KMS-11 (cell line): Measurements from ENCODE around the gene IFNAR2.
"Not testable (repeated sequence)": the region's sequence is repeated elsewhere in the genome, so short reads cannot be mapped to it uniquely, and the experiment has no call there.

Experiments
- H2AFZ ChIP-seq: fragments of 200-600 bp; sonication (generic); 2 replicates; pipeline ENCODE4 v1.6.1; 2016; ENCODE audit warnings: antibody characterized with exemption, mixed run types, low read depth
- H3K27ac ChIP-seq: fragments of 200-600 bp; sonication (generic); 2 replicates; pipeline ENCODE4 v1.6.1; 2016; ENCODE audit warnings: mild to moderate bottlenecking, mixed run types
- H3K27me3 ChIP-seq: fragments of 200-600 bp; sonication (generic); 2 replicates; pipeline ENCODE4 v1.6.1; 2017; ENCODE audit warnings: mild to moderate bottlenecking, low read depth, mixed run types, moderate library complexity; ENCODE audit not compliant: insufficient read depth
- H3K36me3 ChIP-seq: fragments of 200-600 bp; sonication (generic); 2 replicates; pipeline ENCODE4 v1.6.1; 2017; ENCODE audit warnings: mild to moderate bottlenecking, mixed run types; ENCODE audit not compliant: insufficient read depth
- H3K4me1 ChIP-seq: fragments of 200-600 bp; sonication (generic); 2 replicates; pipeline ENCODE4 v1.6.1; 2016; ENCODE audit warnings: mild to moderate bottlenecking, low read depth, mixed run types; ENCODE audit not compliant: poor library complexity, severe bottlenecking
- H3K4me2 ChIP-seq: fragments of 200-600 bp; sonication (generic); 2 replicates; pipeline ENCODE4 v1.7.0; 2016; ENCODE audit warnings: mild to moderate bottlenecking, mixed run types
- H3K4me3 ChIP-seq: fragments of 200-600 bp; sonication (generic); IDR thresholded peaks from 2 replicates; pipeline ENCODE4 v1.6.1; 2017; ENCODE audit warnings: low read depth, low read length, mixed read lengths; ENCODE audit not compliant: insufficient read depth
- H3K79me2 ChIP-seq: fragments of 200-600 bp; sonication (generic); 2 replicates; pipeline ENCODE4 v1.6.1; 2016; ENCODE audit warnings: low read depth, mixed run types; ENCODE audit not compliant: insufficient read depth
- H3K9ac ChIP-seq: fragments of 200-600 bp; sonication (generic); 2 replicates; pipeline ENCODE4 v1.6.1; 2016; ENCODE audit warnings: mild to moderate bottlenecking, mixed run types
- H4K20me1 ChIP-seq: fragments of 200-600 bp; sonication (generic); 2 replicates; pipeline ENCODE4 v1.6.1; 2016; ENCODE audit warnings: mild to moderate bottlenecking, mixed run types; ENCODE audit not compliant: insufficient read depth
- TF ChIP-seq, protein P1 (sequence below): fragments of 200-600 bp; sonication (generic); conservative IDR thresholded peaks from 2 replicates; pipeline ENCODE4 v1.6.1; 2017; ENCODE audit warnings: low read depth, mild to moderate bottlenecking, antibody characterized with exemption, low read length, moderate library complexity, mixed read lengths

IFNAR2 gene

DNA sequence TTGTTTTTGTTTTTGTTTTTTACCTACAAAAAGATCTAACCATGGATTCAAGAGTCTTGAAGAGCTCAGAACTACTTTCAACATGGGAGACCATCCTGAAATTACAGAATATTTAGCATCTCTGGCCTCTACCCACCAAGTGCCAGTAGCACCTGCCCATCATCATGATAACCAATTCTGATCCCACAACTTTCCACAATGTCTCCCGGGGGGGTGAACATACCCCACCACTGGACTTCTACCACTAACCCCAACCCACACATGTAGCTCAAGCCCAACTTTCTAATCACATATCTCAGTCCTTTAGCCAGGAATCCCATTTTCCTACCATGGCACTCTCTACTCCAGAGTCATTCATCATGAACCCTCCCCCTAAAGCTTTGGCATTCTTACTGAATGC is 15.7 kb upstream of the IFNAR2 start:
- H3K4me2 ChIP-seq = no peak overlapping the region
- no peaks in the 10 kb centered on the region for H3K36me3 ChIP-seq
- TF ChIP-seq, protein P1, sequence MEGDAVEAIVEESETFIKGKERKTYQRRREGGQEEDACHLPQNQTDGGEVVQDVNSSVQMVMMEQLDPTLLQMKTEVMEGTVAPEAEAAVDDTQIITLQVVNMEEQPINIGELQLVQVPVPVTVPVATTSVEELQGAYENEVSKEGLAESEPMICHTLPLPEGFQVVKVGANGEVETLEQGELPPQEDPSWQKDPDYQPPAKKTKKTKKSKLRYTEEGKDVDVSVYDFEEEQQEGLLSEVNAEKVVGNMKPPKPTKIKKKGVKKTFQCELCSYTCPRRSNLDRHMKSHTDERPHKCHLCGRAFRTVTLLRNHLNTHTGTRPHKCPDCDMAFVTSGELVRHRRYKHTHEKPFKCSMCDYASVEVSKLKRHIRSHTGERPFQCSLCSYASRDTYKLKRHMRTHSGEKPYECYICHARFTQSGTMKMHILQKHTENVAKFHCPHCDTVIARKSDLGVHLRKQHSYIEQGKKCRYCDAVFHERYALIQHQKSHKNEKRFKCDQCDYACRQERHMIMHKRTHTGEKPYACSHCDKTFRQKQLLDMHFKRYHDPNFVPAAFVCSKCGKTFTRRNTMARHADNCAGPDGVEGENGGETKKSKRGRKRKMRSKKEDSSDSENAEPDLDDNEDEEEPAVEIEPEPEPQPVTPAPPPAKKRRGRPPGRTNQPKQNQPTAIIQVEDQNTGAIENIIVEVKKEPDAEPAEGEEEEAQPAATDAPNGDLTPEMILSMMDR = no peak
- no peak overlapping the region for H3K9ac ChIP-seq
- H3K4me1 ChIP-seq = peaks cover 68% of the 10 kb centered on the region
- no peaks in the 10 kb centered on the region for H3K79me2 ChIP-seq
- no peaks in the 10 kb centered on the region for H4K20me1 ChIP-seq
- no peak overlapping the region for H3K27ac ChIP-seq
- no peak overlapping the region for H3K4me3 ChIP-seq
- H2AFZ ChIP-seq = no peak overlapping the region
- no peaks in the 10 kb centered on the region for H3K27me3 ChIP-seq

DNA sequence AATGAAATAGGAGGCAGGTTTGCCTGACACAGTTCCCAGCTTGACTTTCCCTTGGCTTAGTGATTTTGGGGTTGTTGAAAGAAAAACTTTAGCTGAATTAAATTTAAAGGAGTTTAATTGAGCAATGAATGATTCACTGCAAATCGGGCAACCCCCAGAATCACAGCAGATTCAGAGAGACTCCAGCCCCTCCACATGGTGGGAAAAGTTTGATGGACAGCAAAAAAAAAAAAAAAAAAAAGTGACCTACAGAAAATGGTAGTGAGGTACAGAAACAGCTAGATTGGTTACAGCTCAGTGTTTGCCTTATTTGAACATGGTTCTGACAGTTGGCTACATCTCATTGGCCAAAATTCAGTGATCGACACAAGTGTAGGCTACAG is 12.6 kb upstream of the IFNAR2 start:
- TF ChIP-seq, protein P1 = no peak
- H3K27me3 ChIP-seq = no peaks in the 10 kb centered on the region
- H4K20me1 ChIP-seq = no peaks in the 10 kb centered on the region
- H2AFZ ChIP-seq = no peak overlapping the region
- H3K79me2 ChIP-seq = no peaks in the 10 kb centered on the region
- H3K4me3 ChIP-seq = no peak overlapping the region
- H3K36me3 ChIP-seq = no peaks in the 10 kb centered on the region
- H3K9ac ChIP-seq = no peak overlapping the region
- peaks cover 53% of the 10 kb centered on the region for H3K4me1 ChIP-seq
- H3K27ac ChIP-seq = peak overlapping the region; percentile 81; the same call in 1 of the 2 replicates
- peak overlapping the region; percentile 54; the same call in 1 of the 2 replicates for H3K4me2 ChIP-seq

DNA sequence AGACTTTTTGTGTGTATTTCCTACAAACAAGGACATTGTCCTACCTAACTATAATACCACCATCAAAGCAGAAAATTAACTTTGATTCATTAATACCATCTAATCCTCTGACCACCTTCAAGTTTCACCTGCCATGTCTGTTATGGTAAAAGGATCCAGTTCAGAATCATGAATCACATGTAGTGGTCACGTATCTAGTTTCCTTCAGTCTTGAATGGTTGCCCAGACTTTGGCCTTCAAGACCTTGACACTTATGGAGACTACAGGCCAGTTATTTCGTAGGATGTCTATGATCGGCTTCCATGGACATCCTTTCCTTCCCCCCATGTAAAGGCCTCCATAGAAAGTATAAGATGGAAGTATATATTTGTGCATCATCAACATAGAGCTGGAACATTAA is 10.4 kb upstream of the IFNAR2 start:
- peaks cover 34% of the 10 kb centered on the region for H3K4me1 ChIP-seq
- H3K79me2 ChIP-seq = no peaks in the 10 kb centered on the region
- H3K4me2 ChIP-seq = no peak overlapping the region
- H3K27ac ChIP-seq = no peak overlapping the region
- H2AFZ ChIP-seq = no peak overlapping the region
- no peaks in the 10 kb centered on the region for H3K36me3 ChIP-seq
- no peak overlapping the region for H3K9ac ChIP-seq
- no peak overlapping the region for H3K4me3 ChIP-seq
- TF ChIP-seq, protein P1 = no peak
- H3K27me3 ChIP-seq = no peaks in the 10 kb centered on the region
- no peaks in the 10 kb centered on the region for H4K20me1 ChIP-seq

DNA sequence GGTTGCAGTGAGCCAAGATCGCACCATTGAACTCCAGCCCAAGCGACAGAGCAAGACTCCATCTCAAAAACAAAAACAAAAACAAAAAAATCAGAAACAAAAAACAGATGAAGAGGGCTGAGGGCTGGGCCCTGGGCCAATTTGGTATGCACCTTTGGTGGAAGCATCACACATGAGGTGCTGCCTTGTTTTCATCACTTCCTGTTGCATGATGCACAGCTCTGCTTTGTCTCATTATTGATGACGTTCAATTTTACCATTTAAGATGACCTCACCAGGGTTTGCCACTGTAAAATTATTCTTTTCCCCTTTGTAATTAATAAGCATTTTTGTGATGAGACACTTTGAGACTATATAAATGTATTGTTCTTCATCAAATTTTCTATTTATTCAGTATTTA is 9.8 kb upstream of the IFNAR2 start:
- Histone ChIP-seq H3K27me3 (no peaks in the 10 kb centered on the region), H2AFZ (no peak overlapping the region)

DNA sequence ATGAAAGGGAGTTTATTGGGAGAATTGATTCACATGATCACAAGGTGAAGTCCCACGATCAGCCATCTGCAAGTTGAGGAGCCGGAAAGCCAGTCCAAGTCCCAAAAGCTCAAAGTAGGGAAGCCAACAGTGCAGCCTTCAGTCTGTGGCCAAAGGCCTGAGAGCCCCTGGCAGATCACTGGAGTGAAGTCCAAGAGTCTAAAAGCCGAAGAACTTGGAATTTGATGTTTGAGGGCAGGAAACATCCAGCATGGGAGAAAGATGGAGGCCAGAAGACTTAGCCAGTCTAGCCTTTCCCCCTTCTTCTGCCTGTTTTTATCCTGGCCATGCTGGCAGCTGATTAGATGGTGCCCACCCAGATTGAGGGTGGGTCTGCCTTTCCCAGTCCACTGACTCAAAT is 4.4 kb upstream of the IFNAR2 start:
- not testable (repeated sequence) for H3K4me3 ChIP-seq, H3K27ac ChIP-seq, H3K36me3 ChIP-seq, H4K20me1 ChIP-seq, H3K27me3 ChIP-seq, H3K79me2 ChIP-seq, H2AFZ ChIP-seq, H3K9ac ChIP-seq, H3K4me2 ChIP-seq
- peaks cover 27% of the 10 kb centered on the region for H3K4me1 ChIP-seq

More for the DNA sequence above, 9.8 kb upstream of the IFNAR2 start:
- Histone ChIP-seq H3K9ac (no peak overlapping the region), H3K79me2 (no peaks in the 10 kb centered on the region), H3K4me1 (peaks cover 27% of the 10 kb centered on the region), H3K4me3 (no peak overlapping the region), H4K20me1 (no peaks in the 10 kb centered on the region), H3K4me2 (no peak overlapping the region), H3K36me3 (no peaks in the 10 kb centered on the region), H3K27ac (no peak overlapping the region)
- TF ChIP-seq, protein P1 = no peak
